Stimulated activated CD8-positive, alpha-beta memory T cell treated with anti-CD3 and anti-CD28 coated beads, Interleukin-12 subunit alpha, Interleukin-12 subunit beta, amount 100 ng/mL, for 24 hours (primary cell): ENCODE data around the gene RAPGEF5.

Experiments
- DNase-seq: peaks from one replicate; pipeline ENCODE4 v3.0.0-alpha.2; 2020; ENCODE audit errors: extremely low read depth

RAPGEF5 gene

GRCh38 chr7:22356701-22357310 is at the start of gene RAPGEF5:
Gene RAPGEF5 (minus strand): TSS chr7:22357154. CDS start chr7:22357060, 94 bp downstream.
- no peak for DNase-seq

- DNase-seq, result no peak
These were observed 49.8 kb upstream of the RAPGEF5 start for GRCh38 chr7:22406715-22407114.

GRCh38 chr7:22404421-22405023 is 47.6 kb upstream of the RAPGEF5 start:
- DNase-seq, result no peak

- DNase-seq, result no peak
These were observed 46.4 kb upstream of the RAPGEF5 start for GRCh38 chr7:22403344-22403743.

- DNase-seq, result no peak
These were observed 45.3 kb upstream of the RAPGEF5 start for GRCh38 chr7:22402250-22402649.

- DNase-seq, result no peak
These were observed 44.1 kb upstream of the RAPGEF5 start for GRCh38 chr7:22400936-22401553.

GRCh38 chr7:22400150-22400814 is 43.3 kb upstream of the RAPGEF5 start:
- DNase-seq, result no peak

- no peak for DNase-seq
These were observed 42.6 kb upstream of the RAPGEF5 start for GRCh38 chr7:22399546-22399945.

GRCh38 chr7:22399091-22399490 is 42.1 kb upstream of the RAPGEF5 start:
- no peak for DNase-seq

GRCh38 chr7:22397981-22398380 is 41.0 kb upstream of the RAPGEF5 start:
- DNase-seq, result no peak

GRCh38 chr7:22395222-22395621 is 38.3 kb upstream of the RAPGEF5 start:
- no peak for DNase-seq

- DNase-seq, result no peak
These were observed 37.8 kb upstream of the RAPGEF5 start for GRCh38 chr7:22394739-22395138.

GRCh38 chr7:22393913-22394729 is 37.2 kb upstream of the RAPGEF5 start:
- no peak for DNase-seq

- no peak for DNase-seq
These were observed 33.6 kb upstream of the RAPGEF5 start for GRCh38 chr7:22390516-22390915.

GRCh38 chr7:22389892-22390291 is 32.9 kb upstream of the RAPGEF5 start:
- no peak for DNase-seq

- DNase-seq, result no peak
These were observed 30.6 kb upstream of the RAPGEF5 start for GRCh38 chr7:22387583-22387982.

- DNase-seq, result no peak
These were observed 29.9 kb upstream of the RAPGEF5 start for GRCh38 chr7:22386865-22387264.

- no peak for DNase-seq
These were observed 29.4 kb upstream of the RAPGEF5 start for GRCh38 chr7:22386206-22386858.

- no peak for DNase-seq
These were observed 28.4 kb upstream of the RAPGEF5 start for GRCh38 chr7:22385326-22385725.

- DNase-seq, result no peak
These were observed 23.4 kb upstream of the RAPGEF5 start for GRCh38 chr7:22380333-22380732.

GRCh38 chr7:22378199-22378980 is 21.4 kb upstream of the RAPGEF5 start:
- no peak for DNase-seq
